Vagina (tissue), 2 donors: ENCODE measurements around the gene IDUA.

Experiments used
- POLR2AphosphoS5 ChIP-seq, 2 donors: sonication (generic); formaldehyde crosslinking; IDR thresholded peaks; one replicate each; pipeline ENCODE4 v1.9.0; 2017; ENCODE audit warnings: antibody characterized with exemption in 2 of 2, mild to moderate bottlenecking in 2 of 2, low read depth in 1 of 2; ENCODE audit not compliant: insufficient read depth in 1 of 2
- TF ChIP-seq, protein P1 (sequence below), 3 experiments: fragments of 450-650 bp in 2 of 3; fragments of 200-600 bp in 1 of 3; sonication (generic) in 1 of 3; IDR thresholded peaks; one replicate each; pipeline ENCODE4 v1.5.1; 2017 to 2019; ENCODE audit warnings: antibody characterized with exemption in 3 of 3, mild to moderate bottlenecking in 2 of 3, moderate library complexity in 2 of 3

DNA sequence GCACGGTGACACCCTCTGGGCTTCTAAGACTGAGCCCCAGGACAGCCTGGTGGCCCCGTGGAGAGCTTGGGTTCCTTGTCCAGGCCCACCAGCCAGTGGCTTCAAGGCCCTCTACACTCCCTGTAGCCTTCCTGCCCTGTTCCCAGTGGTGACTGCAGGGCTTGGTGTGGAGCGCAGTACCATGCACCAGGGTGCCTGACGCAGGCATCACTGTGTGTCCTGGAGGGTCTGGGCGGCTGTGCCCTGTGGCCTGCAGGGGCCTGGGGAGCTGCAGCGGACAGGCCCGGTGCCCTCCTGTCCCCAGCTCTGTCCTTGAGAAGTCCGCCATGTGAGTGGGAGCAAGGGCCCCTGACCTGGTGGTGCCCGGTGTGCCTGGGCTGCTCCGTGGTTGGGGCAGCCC, 28.9 kb downstream of the IDUA start:
- TF ChIP-seq, protein P1, sequence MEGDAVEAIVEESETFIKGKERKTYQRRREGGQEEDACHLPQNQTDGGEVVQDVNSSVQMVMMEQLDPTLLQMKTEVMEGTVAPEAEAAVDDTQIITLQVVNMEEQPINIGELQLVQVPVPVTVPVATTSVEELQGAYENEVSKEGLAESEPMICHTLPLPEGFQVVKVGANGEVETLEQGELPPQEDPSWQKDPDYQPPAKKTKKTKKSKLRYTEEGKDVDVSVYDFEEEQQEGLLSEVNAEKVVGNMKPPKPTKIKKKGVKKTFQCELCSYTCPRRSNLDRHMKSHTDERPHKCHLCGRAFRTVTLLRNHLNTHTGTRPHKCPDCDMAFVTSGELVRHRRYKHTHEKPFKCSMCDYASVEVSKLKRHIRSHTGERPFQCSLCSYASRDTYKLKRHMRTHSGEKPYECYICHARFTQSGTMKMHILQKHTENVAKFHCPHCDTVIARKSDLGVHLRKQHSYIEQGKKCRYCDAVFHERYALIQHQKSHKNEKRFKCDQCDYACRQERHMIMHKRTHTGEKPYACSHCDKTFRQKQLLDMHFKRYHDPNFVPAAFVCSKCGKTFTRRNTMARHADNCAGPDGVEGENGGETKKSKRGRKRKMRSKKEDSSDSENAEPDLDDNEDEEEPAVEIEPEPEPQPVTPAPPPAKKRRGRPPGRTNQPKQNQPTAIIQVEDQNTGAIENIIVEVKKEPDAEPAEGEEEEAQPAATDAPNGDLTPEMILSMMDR (IDR thresholded peaks at IDR 0.05) = no peak
- no peak for TF ChIP-seq POLR2AphosphoS5 (IDR thresholded peaks at IDR 0.05; ENCODE audit: insufficient read depth in 1 of 2, low read depth in 1 of 2)
